Activated T-helper 2 cell treated with anti-CD3 and anti-CD28 coated beads, Interferon-gamma antibody, Interleukin-2, Interleukin-4, amounts not matched to agents 10 μg/mL and 5 μg/mL and 100 μg/mL, durations not matched to agents 14 hours and 24 hours and 36 hours (primary cell): Measurements from ENCODE around the gene CBX5. TPM values are rescaled to one million over a fixed set of nuclear protein-coding genes. Genes with fewer than 3 reads are reported as not detected.
A peak's percentile ranks its signal among the peaks of the same experiment; 100 is the strongest.

Experiments
- DNase-seq: peaks from one replicate; pipeline ENCODE4 v3.0.0; 2021; ENCODE audit warnings: low spot score
- H3K27ac Mint-ChIP-seq: one replicate; pipeline ENCODE4 v1.8.0; 2021; ENCODE audit warnings: mixed read lengths
- H3K27me3 Mint-ChIP-seq: one replicate; pipeline ENCODE4 v1.8.0; 2021; ENCODE audit warnings: low read depth, mixed read lengths
- H3K36me3 Mint-ChIP-seq: one replicate; pipeline ENCODE4 v1.8.0; 2021; ENCODE audit warnings: low read depth, mixed read lengths
- H3K4me1 Mint-ChIP-seq: one replicate; pipeline ENCODE4 v1.8.0; 2021; ENCODE audit warnings: low read depth, mixed read lengths
- H3K4me3 Mint-ChIP-seq: one replicate; pipeline ENCODE4 v1.8.0; 2021; ENCODE audit warnings: low read depth, mild to moderate bottlenecking, moderate library complexity, mixed read lengths
- H3K9me3 Mint-ChIP-seq: one replicate; pipeline ENCODE4 v1.8.0; 2021; ENCODE audit warnings: mixed read lengths
- intact Hi-C: fragments of 100-400 bp; cut with micrococcal nuclease; formaldehyde crosslinking; loops from one replicate; pipeline ENCODE4 v1.15.1; 2023
- total RNA-seq: library from RNA; stranded (reverse); gene quantifications from 2 replicates; pipeline ENCODE4 v1.2.3, GENCODE V29; 2022

Gene CBX5
- total RNA-seq, 1 donor from 2014 or later: 98.1 TPM

DNA sequence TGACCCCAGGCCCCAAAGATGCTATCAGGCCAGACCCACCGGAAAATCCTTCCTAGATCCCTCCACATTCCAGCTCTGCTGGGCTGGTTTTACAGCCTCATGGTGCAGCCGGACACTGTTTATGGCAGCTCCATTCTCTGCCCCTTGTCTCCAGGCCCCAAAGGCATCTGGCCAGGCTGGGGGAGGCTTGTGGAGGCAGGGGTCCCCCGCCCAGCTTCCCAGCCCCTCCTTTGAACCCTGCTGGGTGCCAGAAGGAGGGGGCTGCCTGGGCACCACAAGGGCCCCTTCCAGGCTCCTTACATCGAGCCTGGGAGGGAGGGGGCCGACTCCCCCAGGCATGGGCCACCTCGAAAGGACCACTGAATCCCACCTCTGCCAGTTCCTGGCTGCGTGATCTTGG, 71.3 kb downstream of the CBX5 start:
- DNase-seq: no peak
- Mint-ChIP-seq H3K27ac (no peak overlapping the region), H3K9me3 (no peaks in the 10 kb centered on the region), H3K4me3 (no peak overlapping the region), H3K36me3 (no peaks in the 10 kb centered on the region), H3K27me3 (peaks cover 45% of the 10 kb centered on the region), H3K4me1 (peaks cover 2% of the 10 kb centered on the region)
- intact Hi-C loops: no loop called here

DNA sequence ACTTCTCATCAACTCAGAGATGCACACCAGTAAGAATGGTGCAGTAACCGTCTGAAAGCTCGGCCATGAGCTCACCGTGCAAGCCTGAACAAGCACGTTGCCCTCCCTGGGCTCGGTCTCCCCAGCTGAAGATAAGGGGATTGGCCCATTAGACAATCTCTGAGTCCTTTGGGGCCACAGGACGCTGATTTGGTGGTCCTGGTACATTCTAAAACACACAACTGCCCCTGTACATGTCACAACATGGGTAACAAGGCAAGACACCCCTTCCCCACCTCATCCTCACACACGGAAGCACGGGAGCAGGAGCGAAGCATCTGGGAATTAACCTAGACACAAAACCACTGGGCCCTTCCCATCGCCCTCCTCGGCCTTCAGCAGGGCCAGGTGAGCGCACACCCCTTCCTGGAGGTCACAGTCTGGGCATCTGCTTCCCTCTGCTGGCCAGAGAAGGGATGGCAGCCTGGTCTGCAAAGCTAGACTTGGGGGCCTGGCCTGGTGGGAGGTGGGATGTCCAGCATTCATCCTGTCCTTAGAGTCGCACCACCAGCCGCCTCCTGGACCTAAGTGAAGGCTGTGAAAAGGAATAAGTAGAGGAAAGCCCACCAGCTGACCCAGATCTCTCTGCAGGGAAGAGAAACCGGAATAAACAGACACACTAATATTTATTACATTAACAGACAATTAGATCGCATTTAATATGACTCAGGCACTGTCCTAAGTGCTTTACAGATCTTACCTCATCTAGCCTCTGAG, 72.2 kb downstream of the CBX5 start:
- peak; percentile 64 for DNase-seq
- H3K27me3 Mint-ChIP-seq: peaks cover 38% of the 10 kb centered on the region
- no peaks in the 10 kb centered on the region for H3K36me3 Mint-ChIP-seq
- H3K4me3 Mint-ChIP-seq: no peak overlapping the region
- intact Hi-C loops: no loop called here
- no peaks in the 10 kb centered on the region for H3K9me3 Mint-ChIP-seq
- peaks cover 2% of the 10 kb centered on the region for H3K4me1 Mint-ChIP-seq
- no peak overlapping the region for H3K27ac Mint-ChIP-seq

DNA sequence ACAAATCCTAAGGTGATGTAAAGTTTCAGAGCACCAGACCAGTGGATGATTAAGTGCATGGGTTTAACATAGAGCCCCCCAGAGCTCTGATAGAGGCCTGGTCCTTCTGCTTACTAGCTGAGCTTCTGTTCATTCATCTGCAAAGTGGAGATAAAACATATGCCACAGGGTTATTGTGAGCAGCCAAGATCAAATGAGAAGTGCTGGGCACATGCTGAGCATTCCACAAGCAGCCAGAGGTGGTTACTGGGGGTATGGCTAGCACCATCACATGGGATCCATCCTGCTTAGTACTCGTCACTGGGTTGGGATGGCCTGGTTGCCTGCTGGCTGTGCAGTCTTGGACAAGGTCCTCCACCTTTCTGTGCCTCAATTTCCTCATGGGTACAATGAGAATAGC, 73.1 kb downstream of the CBX5 start:
- peaks cover 2% of the 10 kb centered on the region for H3K4me1 Mint-ChIP-seq
- no peaks in the 10 kb centered on the region for H3K9me3 Mint-ChIP-seq
- intact Hi-C loops: no loop called here
- no peaks in the 10 kb centered on the region for H3K36me3 Mint-ChIP-seq
- H3K27me3 Mint-ChIP-seq: peaks cover 34% of the 10 kb centered on the region
- H3K4me3 Mint-ChIP-seq: no peak overlapping the region
- no peak for DNase-seq
- no peak overlapping the region for H3K27ac Mint-ChIP-seq

DNA sequence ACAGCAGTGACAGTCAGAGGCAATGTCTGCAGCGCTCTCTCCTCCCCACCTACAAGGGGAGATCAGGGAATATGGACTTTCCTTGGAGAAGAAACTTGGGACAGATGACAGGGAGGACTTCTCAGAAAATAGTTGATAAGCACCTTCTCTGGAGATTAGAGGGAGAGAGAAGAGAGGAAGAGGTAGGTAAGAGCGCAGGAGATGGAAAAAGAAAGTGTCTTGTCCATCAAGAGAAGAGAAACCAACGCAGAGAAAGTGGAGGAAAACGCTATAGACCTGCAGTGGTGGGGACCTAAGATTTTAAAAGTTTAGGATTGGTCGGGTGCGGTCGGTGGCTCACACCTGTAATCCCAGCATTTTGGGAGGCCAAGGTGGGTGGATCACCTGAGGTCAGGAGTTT, 75.6 kb downstream of the CBX5 start:
- H3K4me1 Mint-ChIP-seq: peaks cover 2% of the 10 kb centered on the region
- H3K27ac Mint-ChIP-seq: no peak overlapping the region
- H3K27me3 Mint-ChIP-seq: peaks cover 48% of the 10 kb centered on the region
- no peaks in the 10 kb centered on the region for H3K9me3 Mint-ChIP-seq
- intact Hi-C loops: no loop called here
- no peak overlapping the region for H3K4me3 Mint-ChIP-seq
- DNase-seq: no peak
- no peaks in the 10 kb centered on the region for H3K36me3 Mint-ChIP-seq

DNA sequence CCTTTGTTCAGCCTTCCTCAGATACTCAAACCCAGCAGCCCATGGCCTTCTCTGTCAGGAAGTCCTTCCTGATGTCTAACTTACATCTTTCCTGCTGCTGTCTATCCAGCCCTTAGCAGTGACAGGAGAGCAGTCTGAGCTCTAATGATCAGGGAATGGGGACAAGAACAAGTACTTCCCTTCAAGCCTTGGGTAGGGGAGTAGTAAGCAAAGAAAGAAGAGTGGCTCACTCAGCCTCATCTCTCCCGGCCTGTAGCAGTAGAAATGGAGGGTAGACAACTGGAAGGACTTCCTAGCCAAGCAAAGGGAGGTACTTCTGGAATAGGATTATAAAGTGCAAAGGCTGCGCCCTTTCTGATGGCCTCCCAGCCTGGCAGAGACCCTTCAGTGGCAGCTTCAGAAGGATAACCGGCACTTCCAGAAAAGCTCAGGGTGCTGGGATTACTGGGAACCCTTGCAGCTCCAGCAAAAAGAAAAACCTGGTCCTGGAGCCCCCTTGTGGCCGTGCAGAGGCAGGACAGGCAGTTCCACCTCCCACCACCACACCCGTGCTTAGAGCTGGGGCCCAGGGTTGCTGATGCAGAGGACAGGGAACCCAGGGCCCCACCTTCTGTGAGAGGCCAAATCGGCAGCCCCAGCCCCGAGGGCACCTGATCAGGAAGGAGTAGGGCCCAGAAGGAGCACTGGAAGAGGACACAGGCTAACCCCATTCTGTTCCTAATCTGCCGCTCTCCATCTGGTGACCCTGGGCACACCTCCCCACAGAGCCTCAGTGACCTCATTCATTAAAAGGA, 78.7 kb downstream of the CBX5 start:
- H3K27me3 Mint-ChIP-seq: peaks cover 53% of the 10 kb centered on the region
- intact Hi-C loops: loop anchor here (1.0 kb wide), 1 partner anchor 195 kb away; no protein-coding TSS in a partner anchor

DNA sequence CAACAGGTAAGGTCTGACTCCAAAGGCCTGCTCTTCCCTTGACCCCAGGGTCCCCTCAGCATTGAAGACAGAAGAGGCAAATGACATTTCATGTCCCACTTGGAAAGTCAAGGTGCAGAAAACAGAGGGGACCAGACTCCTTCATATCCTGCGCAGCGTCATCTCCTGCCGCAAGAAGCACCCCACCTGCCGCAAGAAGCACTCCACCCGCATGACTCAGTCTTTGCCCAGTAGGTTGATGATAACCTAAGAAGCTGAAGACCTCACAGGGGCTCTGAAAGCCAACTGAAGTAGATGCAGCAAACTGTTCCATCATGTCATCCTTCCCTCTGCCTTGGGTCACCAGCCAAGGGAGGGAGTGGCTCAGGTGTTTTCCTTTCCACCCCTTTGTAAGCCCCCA, 79.5 kb downstream of the CBX5 start:
- Mint-ChIP-seq H3K27ac (no peak overlapping the region), H3K9me3 (no peaks in the 10 kb centered on the region), H3K27me3 (peaks cover 55% of the 10 kb centered on the region), H3K4me1 (no peaks in the 10 kb centered on the region), H3K36me3 (no peaks in the 10 kb centered on the region), H3K4me3 (no peak overlapping the region)
- no peak for DNase-seq
- intact Hi-C loops: no loop called here

More for the DNA sequence above, 78.7 kb downstream of the CBX5 start:
- no peak overlapping the region for H3K4me3 Mint-ChIP-seq
- H3K36me3 Mint-ChIP-seq: no peaks in the 10 kb centered on the region
- DNase-seq: peak; percentile 53
- H3K27ac Mint-ChIP-seq: no peak overlapping the region
- no peaks in the 10 kb centered on the region for H3K4me1 Mint-ChIP-seq
- no peaks in the 10 kb centered on the region for H3K9me3 Mint-ChIP-seq

DNA sequence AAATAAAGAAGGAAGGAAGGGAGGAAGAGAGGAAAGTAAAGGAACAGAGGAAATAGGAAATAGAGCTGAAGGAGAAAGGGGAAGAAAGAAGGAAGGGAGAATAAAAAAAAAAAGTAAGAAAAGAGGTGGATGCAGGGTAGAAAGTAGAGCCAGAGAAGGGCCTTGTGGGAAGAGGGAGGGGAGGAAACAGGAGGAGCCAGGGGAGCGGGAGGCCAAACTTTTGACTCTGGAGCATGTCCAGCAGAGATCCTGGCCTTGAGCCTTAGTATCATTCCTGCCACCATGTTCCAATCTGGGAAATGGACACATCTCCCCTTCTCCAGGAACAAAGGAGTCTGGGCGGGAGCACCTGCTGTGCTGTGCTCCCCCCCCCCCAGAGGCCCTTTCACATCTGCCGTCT, 80.0 kb downstream of the CBX5 start:
- Mint-ChIP-seq H3K27ac (no peak overlapping the region), H3K9me3 (no peaks in the 10 kb centered on the region), H3K4me3 (no peak overlapping the region), H3K27me3 (peaks cover 60% of the 10 kb centered on the region), H3K4me1 (no peaks in the 10 kb centered on the region), H3K36me3 (no peaks in the 10 kb centered on the region)
- intact Hi-C loops: no loop called here
- DNase-seq: no peak

DNA sequence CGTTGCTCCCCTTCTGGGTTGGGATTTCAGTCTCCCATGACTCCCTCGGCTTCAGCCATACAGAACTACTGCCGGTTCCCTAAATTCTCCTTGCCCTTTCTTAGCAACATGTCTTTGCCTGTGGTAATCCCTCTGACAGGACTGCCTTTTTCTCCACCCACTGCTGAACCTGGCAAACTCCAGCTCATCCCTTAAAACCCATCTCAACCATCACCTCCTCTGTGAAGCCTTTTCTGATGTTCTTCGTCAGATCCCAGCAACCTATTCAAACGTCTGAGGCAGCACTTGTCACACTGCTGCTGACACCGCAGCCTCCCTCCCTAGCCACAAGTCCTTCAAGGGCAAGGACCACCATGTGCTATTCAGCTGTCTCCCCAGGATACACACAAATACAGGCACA, 80.9 kb downstream of the CBX5 start:
- Mint-ChIP-seq H3K4me1 (no peaks in the 10 kb centered on the region), H3K9me3 (no peaks in the 10 kb centered on the region), H3K36me3 (no peaks in the 10 kb centered on the region), H3K27me3 (peaks cover 60% of the 10 kb centered on the region), H3K4me3 (no peak overlapping the region), H3K27ac (no peak overlapping the region)
- intact Hi-C loops: no loop called here
- DNase-seq: no peak

DNA sequence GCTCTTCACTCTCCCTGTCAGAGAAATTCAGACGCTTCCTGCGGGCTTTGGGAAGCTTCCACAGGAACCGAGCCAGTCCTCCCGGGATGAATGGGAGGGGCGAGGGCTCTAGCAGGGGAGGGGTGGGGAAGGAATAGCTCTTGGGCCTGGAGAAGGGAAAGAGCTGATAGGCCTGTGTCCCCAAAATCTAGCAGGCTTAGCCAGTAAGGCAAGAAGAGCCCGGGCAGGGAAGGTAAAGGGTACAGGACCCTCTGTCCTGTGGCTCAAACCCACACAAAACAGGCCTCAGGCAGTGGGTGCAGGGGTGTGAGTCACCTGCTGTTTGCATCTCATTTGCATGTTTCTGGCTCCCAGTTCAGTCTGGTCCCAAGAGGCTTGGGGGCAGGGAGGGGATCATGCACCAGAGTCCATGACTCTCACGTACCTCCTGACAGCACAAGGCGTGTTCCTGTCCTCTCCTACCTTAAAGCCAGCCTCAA, 82.5 kb downstream of the CBX5 start:
- H3K36me3 Mint-ChIP-seq: no peaks in the 10 kb centered on the region
- no peak overlapping the region for H3K4me3 Mint-ChIP-seq
- intact Hi-C loops: no loop called here
- H3K4me1 Mint-ChIP-seq: no peaks in the 10 kb centered on the region
- DNase-seq: no peak
- no peak overlapping the region for H3K27ac Mint-ChIP-seq
- no peaks in the 10 kb centered on the region for H3K9me3 Mint-ChIP-seq
- peaks cover 68% of the 10 kb centered on the region for H3K27me3 Mint-ChIP-seq

DNA sequence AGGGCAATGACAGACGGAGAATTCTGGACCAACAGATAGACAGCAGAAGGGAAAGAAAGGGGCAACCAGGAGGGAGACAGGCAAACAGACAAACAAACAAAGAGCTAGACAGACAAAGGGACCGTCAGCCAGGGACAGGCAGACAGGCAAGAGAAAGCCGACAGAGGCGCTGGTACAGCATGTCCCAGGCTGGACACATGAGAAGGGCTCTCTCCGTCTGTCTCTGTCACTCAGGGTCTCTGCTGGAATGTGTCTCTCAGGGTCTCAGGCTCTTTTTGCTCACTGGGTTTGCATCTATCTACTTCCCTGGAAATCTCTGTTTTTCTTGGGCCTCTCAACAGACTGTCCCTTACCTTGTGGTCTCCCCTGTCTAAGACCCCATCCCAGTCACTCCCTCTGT, 82.9 kb downstream of the CBX5 start:
- no peak for DNase-seq
- Mint-ChIP-seq H3K9me3 (no peaks in the 10 kb centered on the region), H3K4me3 (no peak overlapping the region), H3K36me3 (no peaks in the 10 kb centered on the region), H3K4me1 (peaks cover 2% of the 10 kb centered on the region), H3K27me3 (peaks cover 73% of the 10 kb centered on the region), H3K27ac (no peak overlapping the region)
- intact Hi-C loops: no loop called here

DNA sequence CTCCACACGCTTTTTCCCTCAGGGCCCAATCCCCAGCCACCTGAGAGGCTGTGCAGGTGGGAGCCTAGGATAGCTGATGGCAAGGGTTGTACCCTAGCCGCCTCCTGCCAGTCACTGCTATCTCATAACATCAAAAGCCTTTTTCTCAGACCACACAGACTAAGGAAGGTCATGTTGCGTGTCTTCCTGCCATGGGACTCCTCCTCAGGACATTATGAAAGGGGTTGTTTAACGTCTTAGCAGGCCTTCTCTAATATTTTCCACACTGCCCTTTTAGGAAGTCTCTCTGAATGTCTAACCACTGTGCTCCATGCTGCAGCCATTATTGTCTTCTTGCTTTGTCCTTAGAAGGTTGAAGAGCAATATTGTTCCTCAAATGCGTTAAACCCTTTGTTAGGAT, 83.5 kb downstream of the CBX5 start:
- no peaks in the 10 kb centered on the region for H3K9me3 Mint-ChIP-seq
- no peaks in the 10 kb centered on the region for H3K36me3 Mint-ChIP-seq
- no peak for DNase-seq
- no peak overlapping the region for H3K27ac Mint-ChIP-seq
- H3K4me3 Mint-ChIP-seq: no peak overlapping the region
- peaks cover 3% of the 10 kb centered on the region for H3K4me1 Mint-ChIP-seq
- H3K27me3 Mint-ChIP-seq: peaks cover 72% of the 10 kb centered on the region
- intact Hi-C loops: no loop called here

DNA sequence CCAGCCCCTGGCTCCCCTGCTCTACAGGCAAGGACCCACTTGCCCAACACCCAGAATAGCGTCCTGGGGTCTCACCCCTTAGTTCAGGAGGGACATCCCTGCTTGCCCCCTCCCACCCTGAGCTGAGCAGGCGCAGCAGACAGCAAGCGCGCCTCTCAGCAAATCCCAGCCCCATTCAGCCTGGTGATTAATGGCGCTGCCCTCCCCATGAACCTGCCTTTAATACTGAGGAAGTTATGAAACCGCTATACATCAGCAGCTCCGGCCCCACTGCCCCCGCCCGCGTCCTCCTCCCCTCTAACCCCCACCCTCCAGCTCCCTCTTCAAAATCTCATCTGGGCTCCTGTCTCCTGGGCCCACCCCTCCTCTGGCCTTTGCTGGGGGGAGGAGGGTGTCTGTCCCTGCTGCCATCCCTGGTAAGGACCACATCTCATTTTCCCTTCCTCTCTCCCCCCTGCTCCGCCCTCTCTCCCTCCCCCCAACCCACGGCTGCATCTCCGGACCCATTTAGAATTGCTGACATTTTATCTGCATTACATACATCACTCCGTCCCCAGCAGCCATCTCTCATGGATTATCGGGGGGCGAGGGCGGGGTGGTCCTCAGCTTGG, 84.1 kb downstream of the CBX5 start:
- Mint-ChIP-seq H3K4me1 (peaks cover 6% of the 10 kb centered on the region), H3K4me3 (no peak overlapping the region), H3K27ac (no peak overlapping the region)

More for the DNA sequence above, 84.1 kb downstream of the CBX5 start:
- intact Hi-C loops: no loop called here
- peaks cover 67% of the 10 kb centered on the region for H3K27me3 Mint-ChIP-seq
- H3K9me3 Mint-ChIP-seq: no peaks in the 10 kb centered on the region
- H3K36me3 Mint-ChIP-seq: no peaks in the 10 kb centered on the region
- DNase-seq: no peak
